ENCODE measurements around the gene ZNF500.

Gene ZNF500

GRCh38 chr16:4700997-4701743 lies 65.8 kb downstream of the ZNF500 start:
- 93% methylated on average over 25 of the region's 33 CpGs for WGBS (ENCODE audit: insufficient coverage)
- POLR2A ChIA-PET: no interaction called here
- Histone ChIP-seq H3K4me3 (ENCODE audit: control insufficient read depth in 1 of 7, extremely low read depth in 1 of 7, insufficient read depth in 4 of 7, low read depth in 2 of 7, low read length in 6 of 7) (no peak overlapping the region), H3K27me3 (replicated peaks in 2 of 5; ENCODE audit: control insufficient read depth in 4 of 5, insufficient read depth in 5 of 5, low read length in 4 of 5) (no peaks in the 10 kb centered on the region), H3K27ac (ENCODE audit: insufficient read depth in 1 of 2, low read depth in 1 of 2, low read length in 2 of 2, poor library complexity in 1 of 2, severe bottlenecking in 2 of 2) (no peak overlapping the region), H3K36me3 (ENCODE audit: control insufficient read depth in 4 of 4, insufficient read depth in 4 of 4, low read length in 3 of 4) (peaks cover 10 to 78% (median 57%) of the 10 kb centered on the region in 4 experiments), H3K9me3 (ENCODE audit: control extremely low read depth in 1 of 5, control insufficient read depth in 4 of 5, insufficient read depth in 2 of 5, low read depth in 1 of 5, low read length in 4 of 5) (no peaks in the 10 kb centered on the region), H3K4me1 (ENCODE audit: control extremely low read depth in 1 of 4, control insufficient read depth in 4 of 4, insufficient read depth in 4 of 4, low read length in 3 of 4) (peaks cover 0 to 8% (median 4%) of the 10 kb centered on the region in 4 experiments)
- no peak for DNase-seq
- CTCF ChIA-PET: no interaction called here

- H3K4me3 ChIP-seq (ENCODE audit: control insufficient read depth in 1 of 7, extremely low read depth in 1 of 7, insufficient read depth in 4 of 7, low read depth in 2 of 7, low read length in 6 of 7): no peak overlapping the region
- DNase-seq: no peak
- POLR2A ChIA-PET: no interaction called here
- CTCF ChIA-PET: no interaction called here
- 95% methylated on average over 10 of the region's 13 CpGs for WGBS (ENCODE audit: insufficient coverage)
- no peaks in the 10 kb centered on the region for H3K9me3 ChIP-seq (ENCODE audit: control extremely low read depth in 1 of 5, control insufficient read depth in 4 of 5, insufficient read depth in 2 of 5, low read depth in 1 of 5, low read length in 4 of 5)
- peaks cover 10 to 85% (median 62%) of the 10 kb centered on the region in 4 experiments for H3K36me3 ChIP-seq (ENCODE audit: control insufficient read depth in 4 of 4, insufficient read depth in 4 of 4, low read length in 3 of 4)
- peaks cover 0 to 8% (median 4%) of the 10 kb centered on the region in 4 experiments for H3K4me1 ChIP-seq (ENCODE audit: control extremely low read depth in 1 of 4, control insufficient read depth in 4 of 4, insufficient read depth in 4 of 4, low read length in 3 of 4)
- H3K27ac ChIP-seq (ENCODE audit: insufficient read depth in 1 of 2, low read depth in 1 of 2, low read length in 2 of 2, poor library complexity in 1 of 2, severe bottlenecking in 2 of 2): no peak overlapping the region
- no peaks in the 10 kb centered on the region for H3K27me3 ChIP-seq (replicated peaks in 2 of 5; ENCODE audit: control insufficient read depth in 4 of 5, insufficient read depth in 5 of 5, low read length in 4 of 5)
These were observed 66.5 kb downstream of the ZNF500 start for GRCh38 chr16:4700380-4700996.

GRCh38 chr16:4699046-4699556 lies 67.9 kb downstream of the ZNF500 start:
- Histone ChIP-seq H3K27me3 (replicated peaks in 2 of 5; ENCODE audit: control insufficient read depth in 4 of 5, insufficient read depth in 5 of 5, low read length in 4 of 5) (no peaks in the 10 kb centered on the region), H3K4me1 (ENCODE audit: control extremely low read depth in 1 of 4, control insufficient read depth in 4 of 4, insufficient read depth in 4 of 4, low read length in 3 of 4) (peaks cover 0 to 12% (median 8%) of the 10 kb centered on the region in 4 experiments), H3K27ac (ENCODE audit: insufficient read depth in 1 of 2, low read depth in 1 of 2, low read length in 2 of 2, poor library complexity in 1 of 2, severe bottlenecking in 2 of 2) (no peak overlapping the region), H3K36me3 (ENCODE audit: control insufficient read depth in 4 of 4, insufficient read depth in 4 of 4, low read length in 3 of 4) (peaks cover 7 to 80% (median 58%) of the 10 kb centered on the region in 4 experiments), H3K4me3 (ENCODE audit: control insufficient read depth in 1 of 7, extremely low read depth in 1 of 7, insufficient read depth in 4 of 7, low read depth in 2 of 7, low read length in 6 of 7) (no peak overlapping the region), H3K9me3 (ENCODE audit: control extremely low read depth in 1 of 5, control insufficient read depth in 4 of 5, insufficient read depth in 2 of 5, low read depth in 1 of 5, low read length in 4 of 5) (no peaks in the 10 kb centered on the region)
- ChIA-PET CTCF (no interaction called here), POLR2A (no interaction called here)
- 95% methylated on average over 18 of the region's 19 CpGs for WGBS (ENCODE audit: insufficient coverage)
- no peak for DNase-seq

- peaks cover 0 to 9% (median 4%) of the 10 kb centered on the region in 4 experiments for H3K4me1 ChIP-seq (ENCODE audit: control extremely low read depth in 1 of 4, control insufficient read depth in 4 of 4, insufficient read depth in 4 of 4, low read length in 3 of 4)
- 98% methylated on average over 26 of the region's 36 CpGs for WGBS (ENCODE audit: insufficient coverage)
- no peak overlapping the region for H3K4me3 ChIP-seq (ENCODE audit: control insufficient read depth in 1 of 7, extremely low read depth in 1 of 7, insufficient read depth in 4 of 7, low read depth in 2 of 7, low read length in 6 of 7)
- POLR2A ChIA-PET: no interaction called here
- no peaks in the 10 kb centered on the region for H3K9me3 ChIP-seq (ENCODE audit: control extremely low read depth in 1 of 5, control insufficient read depth in 4 of 5, insufficient read depth in 2 of 5, low read depth in 1 of 5, low read length in 4 of 5)
- CTCF ChIA-PET: no interaction called here
- peaks cover 7 to 80% (median 56%) of the 10 kb centered on the region in 4 experiments for H3K36me3 ChIP-seq (ENCODE audit: control insufficient read depth in 4 of 4, insufficient read depth in 4 of 4, low read length in 3 of 4)
- DNase-seq: no peak
- H3K27me3 ChIP-seq (replicated peaks in 2 of 5; ENCODE audit: control insufficient read depth in 4 of 5, insufficient read depth in 5 of 5, low read length in 4 of 5): no peaks in the 10 kb centered on the region
- no peak overlapping the region for H3K27ac ChIP-seq (ENCODE audit: insufficient read depth in 1 of 2, low read depth in 1 of 2, low read length in 2 of 2, poor library complexity in 1 of 2, severe bottlenecking in 2 of 2)
These were observed 68.5 kb downstream of the ZNF500 start for GRCh38 chr16:4698321-4699045.

Data from common myeloid progenitor, CD34-positive (primary cell).